ENCODE data around the gene KIAA0753.

DNA sequence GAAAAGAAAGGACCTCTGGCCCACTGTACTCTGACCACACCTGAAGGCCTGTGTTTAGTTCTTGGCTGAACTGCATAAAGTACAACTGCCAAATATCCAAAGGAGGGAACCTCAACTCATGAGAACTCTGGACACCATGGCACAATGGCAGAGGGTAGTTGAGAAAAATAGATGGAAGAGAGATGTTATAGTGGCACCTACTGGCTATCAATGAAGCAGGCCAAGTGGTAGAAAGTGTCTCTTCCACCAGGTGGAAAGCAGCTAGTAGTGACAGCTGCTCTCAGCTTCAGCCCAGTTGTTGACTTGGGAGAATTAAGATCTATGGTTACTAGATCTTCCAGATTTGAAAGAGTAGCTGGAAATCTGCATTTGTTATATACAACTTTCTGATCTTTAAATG lies 7.7 kb upstream of the KIAA0753 start:
- TF ChIP-seq, protein P1, sequence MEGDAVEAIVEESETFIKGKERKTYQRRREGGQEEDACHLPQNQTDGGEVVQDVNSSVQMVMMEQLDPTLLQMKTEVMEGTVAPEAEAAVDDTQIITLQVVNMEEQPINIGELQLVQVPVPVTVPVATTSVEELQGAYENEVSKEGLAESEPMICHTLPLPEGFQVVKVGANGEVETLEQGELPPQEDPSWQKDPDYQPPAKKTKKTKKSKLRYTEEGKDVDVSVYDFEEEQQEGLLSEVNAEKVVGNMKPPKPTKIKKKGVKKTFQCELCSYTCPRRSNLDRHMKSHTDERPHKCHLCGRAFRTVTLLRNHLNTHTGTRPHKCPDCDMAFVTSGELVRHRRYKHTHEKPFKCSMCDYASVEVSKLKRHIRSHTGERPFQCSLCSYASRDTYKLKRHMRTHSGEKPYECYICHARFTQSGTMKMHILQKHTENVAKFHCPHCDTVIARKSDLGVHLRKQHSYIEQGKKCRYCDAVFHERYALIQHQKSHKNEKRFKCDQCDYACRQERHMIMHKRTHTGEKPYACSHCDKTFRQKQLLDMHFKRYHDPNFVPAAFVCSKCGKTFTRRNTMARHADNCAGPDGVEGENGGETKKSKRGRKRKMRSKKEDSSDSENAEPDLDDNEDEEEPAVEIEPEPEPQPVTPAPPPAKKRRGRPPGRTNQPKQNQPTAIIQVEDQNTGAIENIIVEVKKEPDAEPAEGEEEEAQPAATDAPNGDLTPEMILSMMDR (IDR thresholded peaks at IDR 0.05) = no peak
- TF ChIP-seq EP300 (IDR thresholded peaks at IDR 0.05) (no peak), POLR2A (IDR thresholded peaks at IDR 0.05) (no peak)
